Suprapubic skin (tissue), 4 donors: Measurements from ENCODE around the gene ADAMTS17.

Experiments
- EP300 ChIP-seq: sonication (generic); formaldehyde crosslinking; IDR thresholded peaks from one replicate; pipeline ENCODE4 v1.6.1; 2017; ENCODE audit warnings: antibody characterized with exemption
- POLR2AphosphoS5 ChIP-seq, 3 donors: sonication (generic); formaldehyde crosslinking; IDR thresholded peaks; one replicate each; pipeline ENCODE4 v1.6.1; 2017; ENCODE audit warnings: antibody characterized with exemption in 3 of 3
- TF ChIP-seq, protein P1 (sequence below), 2 donors: fragments of 200-600 bp in 1 of 2; fragments of 450-650 bp in 1 of 2; sonication (generic) in 1 of 2; IDR thresholded peaks; one replicate each; pipeline ENCODE4 v1.5.1; 2016 to 2019; ENCODE audit warnings: antibody characterized with exemption in 2 of 2, mild to moderate bottlenecking in 1 of 2, moderate library complexity in 1 of 2

DNA sequence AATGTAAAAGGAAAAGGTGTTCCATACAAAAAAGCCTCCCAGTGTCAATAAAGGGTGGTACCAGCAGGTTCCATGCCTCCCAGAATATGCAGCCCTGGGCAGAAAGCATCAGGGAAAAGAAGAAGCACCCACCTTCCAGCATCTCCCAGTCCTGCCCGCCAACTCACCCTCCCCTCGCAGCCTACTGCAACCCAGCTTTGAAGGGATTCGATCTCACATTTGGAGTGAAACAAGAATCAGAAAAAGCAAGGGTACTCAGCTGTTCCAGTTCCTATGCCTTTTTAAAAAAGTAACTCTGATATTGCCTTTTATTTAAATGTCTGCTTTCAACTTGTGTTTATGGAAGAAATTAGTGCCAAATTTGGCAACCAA is 166.9 kb downstream of the ADAMTS17 start:
- TF ChIP-seq, protein P1, sequence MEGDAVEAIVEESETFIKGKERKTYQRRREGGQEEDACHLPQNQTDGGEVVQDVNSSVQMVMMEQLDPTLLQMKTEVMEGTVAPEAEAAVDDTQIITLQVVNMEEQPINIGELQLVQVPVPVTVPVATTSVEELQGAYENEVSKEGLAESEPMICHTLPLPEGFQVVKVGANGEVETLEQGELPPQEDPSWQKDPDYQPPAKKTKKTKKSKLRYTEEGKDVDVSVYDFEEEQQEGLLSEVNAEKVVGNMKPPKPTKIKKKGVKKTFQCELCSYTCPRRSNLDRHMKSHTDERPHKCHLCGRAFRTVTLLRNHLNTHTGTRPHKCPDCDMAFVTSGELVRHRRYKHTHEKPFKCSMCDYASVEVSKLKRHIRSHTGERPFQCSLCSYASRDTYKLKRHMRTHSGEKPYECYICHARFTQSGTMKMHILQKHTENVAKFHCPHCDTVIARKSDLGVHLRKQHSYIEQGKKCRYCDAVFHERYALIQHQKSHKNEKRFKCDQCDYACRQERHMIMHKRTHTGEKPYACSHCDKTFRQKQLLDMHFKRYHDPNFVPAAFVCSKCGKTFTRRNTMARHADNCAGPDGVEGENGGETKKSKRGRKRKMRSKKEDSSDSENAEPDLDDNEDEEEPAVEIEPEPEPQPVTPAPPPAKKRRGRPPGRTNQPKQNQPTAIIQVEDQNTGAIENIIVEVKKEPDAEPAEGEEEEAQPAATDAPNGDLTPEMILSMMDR (IDR thresholded peaks at IDR 0.05): no peak
- no peak for TF ChIP-seq EP300
- TF ChIP-seq POLR2AphosphoS5 (IDR thresholded peaks at IDR 0.05): no peak
